ENCODE measurements around the gene INAFM1. TPM values are rescaled to one million over a fixed set of nuclear protein-coding genes. Genes with fewer than 3 reads are reported as not detected.

Gene INAFM1
- total RNA-seq, 1 experiment from 2014 or later, result 8.1 TPM

DNA sequence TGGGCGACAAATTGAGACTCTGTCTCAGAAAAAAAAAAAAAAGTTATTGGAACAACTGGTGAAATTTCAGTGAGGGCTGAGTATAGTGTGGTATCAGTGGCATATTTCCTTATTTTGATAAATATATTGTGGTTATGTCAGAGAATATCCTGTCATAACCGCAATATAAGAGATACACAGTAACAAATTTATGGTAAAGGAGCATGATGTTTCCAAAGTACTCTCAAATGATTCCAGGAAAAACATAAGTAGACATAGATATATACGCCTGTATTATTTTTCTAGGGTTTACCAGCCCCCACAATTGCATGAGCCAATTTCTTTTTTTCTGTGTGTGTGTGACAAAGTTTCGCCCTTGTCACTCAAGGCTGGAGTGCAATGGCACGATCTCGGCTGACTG lies 29.3 kb downstream of the INAFM1 start (continued):
- TF ChIP-seq, protein P1, sequence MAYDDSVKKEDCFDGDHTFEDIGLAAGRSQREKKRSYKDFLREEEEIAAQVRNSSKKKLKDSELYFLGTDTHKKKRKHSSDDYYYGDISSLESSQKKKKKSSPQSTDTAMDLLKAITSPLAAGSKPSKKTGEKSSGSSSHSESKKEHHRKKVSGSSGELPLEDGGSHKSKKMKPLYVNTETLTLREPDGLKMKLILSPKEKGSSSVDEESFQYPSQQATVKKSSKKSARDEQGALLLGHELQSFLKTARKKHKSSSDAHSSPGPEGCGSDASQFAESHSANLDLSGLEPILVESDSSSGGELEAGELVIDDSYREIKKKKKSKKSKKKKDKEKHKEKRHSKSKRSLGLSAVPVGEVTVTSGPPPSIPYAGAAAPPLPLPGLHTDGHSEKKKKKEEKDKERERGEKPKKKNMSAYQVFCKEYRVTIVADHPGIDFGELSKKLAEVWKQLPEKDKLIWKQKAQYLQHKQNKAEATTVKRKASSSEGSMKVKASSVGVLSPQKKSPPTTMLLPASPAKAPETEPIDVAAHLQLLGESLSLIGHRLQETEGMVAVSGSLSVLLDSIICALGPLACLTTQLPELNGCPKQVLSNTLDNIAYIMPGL (CRISPR knock-in tag; IDR thresholded peaks at IDR 0.05), result no peak
- TF ChIP-seq HMGA2 (CRISPR knock-in tag; IDR thresholded peaks at IDR 0.05) (no peak), CREB1 (CRISPR knock-in tag; IDR thresholded peaks at IDR 0.05) (no peak), PRRX2 (CRISPR knock-in tag; IDR thresholded peaks at IDR 0.05) (no peak), CBFB (CRISPR knock-in tag; IDR thresholded peaks at IDR 0.05; ENCODE audit: low read depth) (no peak), NFATC4 (CRISPR knock-in tag; IDR thresholded peaks at IDR 0.05) (no peak), ZNF232 (CRISPR knock-in tag; IDR thresholded peaks at IDR 0.05) (no peak)
- TF ChIP-seq, protein P2, sequence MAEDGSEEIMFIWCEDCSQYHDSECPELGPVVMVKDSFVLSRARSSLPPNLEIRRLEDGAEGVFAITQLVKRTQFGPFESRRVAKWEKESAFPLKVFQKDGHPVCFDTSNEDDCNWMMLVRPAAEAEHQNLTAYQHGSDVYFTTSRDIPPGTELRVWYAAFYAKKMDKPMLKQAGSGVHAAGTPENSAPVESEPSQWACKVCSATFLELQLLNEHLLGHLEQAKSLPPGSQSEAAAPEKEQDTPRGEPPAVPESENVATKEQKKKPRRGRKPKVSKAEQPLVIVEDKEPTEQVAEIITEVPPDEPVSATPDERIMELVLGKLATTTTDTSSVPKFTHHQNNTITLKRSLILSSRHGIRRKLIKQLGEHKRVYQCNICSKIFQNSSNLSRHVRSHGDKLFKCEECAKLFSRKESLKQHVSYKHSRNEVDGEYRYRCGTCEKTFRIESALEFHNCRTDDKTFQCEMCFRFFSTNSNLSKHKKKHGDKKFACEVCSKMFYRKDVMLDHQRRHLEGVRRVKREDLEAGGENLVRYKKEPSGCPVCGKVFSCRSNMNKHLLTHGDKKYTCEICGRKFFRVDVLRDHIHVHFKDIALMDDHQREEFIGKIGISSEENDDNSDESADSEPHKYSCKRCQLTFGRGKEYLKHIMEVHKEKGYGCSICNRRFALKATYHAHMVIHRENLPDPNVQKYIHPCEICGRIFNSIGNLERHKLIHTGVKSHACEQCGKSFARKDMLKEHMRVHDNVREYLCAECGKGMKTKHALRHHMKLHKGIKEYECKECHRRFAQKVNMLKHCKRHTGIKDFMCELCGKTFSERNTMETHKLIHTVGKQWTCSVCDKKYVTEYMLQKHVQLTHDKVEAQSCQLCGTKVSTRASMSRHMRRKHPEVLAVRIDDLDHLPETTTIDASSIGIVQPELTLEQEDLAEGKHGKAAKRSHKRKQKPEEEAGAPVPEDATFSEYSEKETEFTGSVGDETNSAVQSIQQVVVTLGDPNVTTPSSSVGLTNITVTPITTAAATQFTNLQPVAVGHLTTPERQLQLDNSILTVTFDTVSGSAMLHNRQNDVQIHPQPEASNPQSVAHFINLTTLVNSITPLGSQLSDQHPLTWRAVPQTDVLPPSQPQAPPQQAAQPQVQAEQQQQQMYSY (CRISPR knock-in tag; IDR thresholded peaks at IDR 0.05), result no peak

DNA sequence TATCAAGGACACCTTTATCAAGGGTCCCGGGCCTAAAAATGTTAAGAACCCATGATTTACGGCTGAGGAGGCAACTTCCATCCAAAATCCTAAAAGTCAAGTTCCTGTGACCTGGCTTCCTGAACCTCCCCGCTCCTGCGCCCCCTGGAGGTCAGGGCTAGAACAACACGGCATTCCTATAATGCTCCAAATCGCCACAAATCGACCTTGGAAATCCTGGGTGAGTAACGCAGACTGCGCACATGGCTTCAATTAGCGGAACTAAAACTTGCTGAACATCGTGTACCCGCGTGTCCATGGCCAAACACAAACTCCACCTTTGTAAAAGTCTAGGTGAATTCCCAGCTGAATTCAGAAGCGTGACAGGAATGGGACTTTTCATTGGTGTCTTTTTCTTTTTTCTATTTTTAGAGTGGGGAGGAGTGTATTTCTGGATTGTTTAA lies 30.6 kb downstream of the INAFM1 start:
- Mint-ChIP-seq H3K9me3 (no peaks in the 10 kb centered on the region), H3K4me1 (peaks cover 2% of the 10 kb centered on the region), H3K27me3 (ENCODE audit: low read depth) (peaks cover 11% of the 10 kb centered on the region), H3K27ac (peak overlapping the region; percentile 73; the same call in 1 of the 2 replicates), H3K4me3 (peak overlapping the region; percentile 45; the same call in 1 of the 2 replicates), H3K36me3 (no peaks in the 10 kb centered on the region)
- DNase-seq (ENCODE audit: low spot score) (peak; percentile 88), ATAC-seq (peak; percentile 81)
- TF ChIP-seq, protein P3, sequence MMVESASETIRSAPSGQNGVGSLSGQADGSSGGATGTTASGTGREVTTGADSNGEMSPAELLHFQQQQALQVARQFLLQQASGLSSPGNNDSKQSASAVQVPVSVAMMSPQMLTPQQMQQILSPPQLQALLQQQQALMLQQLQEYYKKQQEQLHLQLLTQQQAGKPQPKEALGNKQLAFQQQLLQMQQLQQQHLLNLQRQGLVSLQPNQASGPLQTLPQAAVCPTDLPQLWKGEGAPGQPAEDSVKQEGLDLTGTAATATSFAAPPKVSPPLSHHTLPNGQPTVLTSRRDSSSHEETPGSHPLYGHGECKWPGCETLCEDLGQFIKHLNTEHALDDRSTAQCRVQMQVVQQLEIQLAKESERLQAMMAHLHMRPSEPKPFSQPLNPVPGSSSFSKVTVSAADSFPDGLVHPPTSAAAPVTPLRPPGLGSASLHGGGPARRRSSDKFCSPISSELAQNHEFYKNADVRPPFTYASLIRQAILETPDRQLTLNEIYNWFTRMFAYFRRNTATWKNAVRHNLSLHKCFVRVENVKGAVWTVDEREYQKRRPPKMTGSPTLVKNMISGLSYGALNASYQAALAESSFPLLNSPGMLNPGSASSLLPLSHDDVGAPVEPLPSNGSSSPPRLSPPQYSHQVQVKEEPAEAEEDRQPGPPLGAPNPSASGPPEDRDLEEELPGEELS (CRISPR knock-in tag; IDR thresholded peaks at IDR 0.05), result no peak
- TF ChIP-seq, protein P4, sequence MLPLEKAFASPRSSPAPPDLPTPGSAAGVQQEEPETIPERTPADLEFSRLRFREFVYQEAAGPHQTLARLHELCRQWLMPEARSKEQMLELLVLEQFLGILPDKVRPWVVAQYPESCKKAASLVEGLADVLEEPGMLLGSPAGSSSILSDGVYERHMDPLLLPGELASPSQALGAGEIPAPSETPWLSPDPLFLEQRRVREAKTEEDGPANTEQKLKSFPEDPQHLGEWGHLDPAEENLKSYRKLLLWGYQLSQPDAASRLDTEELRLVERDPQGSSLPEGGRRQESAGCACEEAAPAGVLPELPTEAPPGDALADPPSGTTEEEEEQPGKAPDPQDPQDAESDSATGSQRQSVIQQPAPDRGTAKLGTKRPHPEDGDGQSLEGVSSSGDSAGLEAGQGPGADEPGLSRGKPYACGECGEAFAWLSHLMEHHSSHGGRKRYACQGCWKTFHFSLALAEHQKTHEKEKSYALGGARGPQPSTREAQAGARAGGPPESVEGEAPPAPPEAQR (CRISPR knock-in tag; IDR thresholded peaks at IDR 0.05), result no peak
- TF ChIP-seq ATF1 (CRISPR knock-in tag; IDR thresholded peaks at IDR 0.05), result no peak
- TF ChIP-seq, protein P5, sequence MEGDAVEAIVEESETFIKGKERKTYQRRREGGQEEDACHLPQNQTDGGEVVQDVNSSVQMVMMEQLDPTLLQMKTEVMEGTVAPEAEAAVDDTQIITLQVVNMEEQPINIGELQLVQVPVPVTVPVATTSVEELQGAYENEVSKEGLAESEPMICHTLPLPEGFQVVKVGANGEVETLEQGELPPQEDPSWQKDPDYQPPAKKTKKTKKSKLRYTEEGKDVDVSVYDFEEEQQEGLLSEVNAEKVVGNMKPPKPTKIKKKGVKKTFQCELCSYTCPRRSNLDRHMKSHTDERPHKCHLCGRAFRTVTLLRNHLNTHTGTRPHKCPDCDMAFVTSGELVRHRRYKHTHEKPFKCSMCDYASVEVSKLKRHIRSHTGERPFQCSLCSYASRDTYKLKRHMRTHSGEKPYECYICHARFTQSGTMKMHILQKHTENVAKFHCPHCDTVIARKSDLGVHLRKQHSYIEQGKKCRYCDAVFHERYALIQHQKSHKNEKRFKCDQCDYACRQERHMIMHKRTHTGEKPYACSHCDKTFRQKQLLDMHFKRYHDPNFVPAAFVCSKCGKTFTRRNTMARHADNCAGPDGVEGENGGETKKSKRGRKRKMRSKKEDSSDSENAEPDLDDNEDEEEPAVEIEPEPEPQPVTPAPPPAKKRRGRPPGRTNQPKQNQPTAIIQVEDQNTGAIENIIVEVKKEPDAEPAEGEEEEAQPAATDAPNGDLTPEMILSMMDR (IDR thresholded peaks at IDR 0.05), result peak; percentile 96
- TF ChIP-seq, protein P6, sequence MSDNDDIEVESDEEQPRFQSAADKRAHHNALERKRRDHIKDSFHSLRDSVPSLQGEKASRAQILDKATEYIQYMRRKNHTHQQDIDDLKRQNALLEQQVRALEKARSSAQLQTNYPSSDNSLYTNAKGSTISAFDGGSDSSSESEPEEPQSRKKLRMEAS (CRISPR knock-in tag; IDR thresholded peaks at IDR 0.05), result peak; percentile 32; the same call in 1 of the 2 replicates
- CTCF ChIA-PET, result interaction anchor here (0.7 to 2.5 kb wide), 7 partner anchors 13 to 196 kb away, joined by 3 to 16 read pairs (median 4); partner anchors contain the start of gene DHX34
- POLR2A ChIA-PET, result no interaction called here

All from WTC11 (cell line).